GM19025 (cell line): ENCODE data around the gene ST7.
A peak's percentile ranks its signal among the peaks of the same experiment; 100 is the strongest.

Source experiments
- ATAC-seq: cut with Tn5 transposase; IDR thresholded peaks from one replicate; pipeline ENCODE4 v1.9.1; 2021; ENCODE audit warnings: mild to moderate bottlenecking, low read depth, moderate library complexity; ENCODE audit not compliant: unreplicated experiment

ST7 gene

GRCh38 chr7:117247809-117248208 is 294.5 kb downstream of the ST7 start:
- no peak for ATAC-seq

- no peak for ATAC-seq
Observed at GRCh38 chr7:117248829-117249228, 295.5 kb downstream of the ST7 start.

GRCh38 chr7:117249696-117250095 is 296.4 kb downstream of the ST7 start:
- ATAC-seq: no peak

GRCh38 chr7:117250245-117250644 is 296.9 kb downstream of the ST7 start:
- ATAC-seq: no peak

GRCh38 chr7:117250801-117251200 is 297.5 kb downstream of the ST7 start:
- no peak for ATAC-seq

- ATAC-seq: peak; percentile 50
Observed at GRCh38 chr7:117251687-117252086, 298.4 kb downstream of the ST7 start.

- no peak for ATAC-seq
Observed at GRCh38 chr7:117259615-117260014, 306.3 kb downstream of the ST7 start.

- ATAC-seq: no peak
Observed at GRCh38 chr7:117262546-117262945, 309.2 kb downstream of the ST7 start.

- ATAC-seq: no peak
Observed at GRCh38 chr7:117264716-117265115, 311.4 kb downstream of the ST7 start.

GRCh38 chr7:117269417-117269816 is 316.1 kb downstream of the ST7 start:
- no peak for ATAC-seq

- ATAC-seq: no peak
Observed at GRCh38 chr7:117269886-117270285, 316.6 kb downstream of the ST7 start.

- ATAC-seq: no peak
Observed at GRCh38 chr7:117270371-117270770, 317.1 kb downstream of the ST7 start.

GRCh38 chr7:117271566-117271965 is 318.3 kb downstream of the ST7 start:
- no peak for ATAC-seq

- ATAC-seq: no peak
Observed at GRCh38 chr7:117272017-117272759, 318.9 kb downstream of the ST7 start.

- no peak for ATAC-seq
Observed at GRCh38 chr7:117273325-117273724, 320.0 kb downstream of the ST7 start.

GRCh38 chr7:117273814-117274225 is 320.5 kb downstream of the ST7 start:
- no peak for ATAC-seq

- ATAC-seq: no peak
Observed at GRCh38 chr7:117274951-117275350, 321.6 kb downstream of the ST7 start.

- ATAC-seq: no peak
Observed at GRCh38 chr7:117277576-117277975, 324.3 kb downstream of the ST7 start.

- no peak for ATAC-seq
Observed at GRCh38 chr7:117278040-117278439, 324.7 kb downstream of the ST7 start.

GRCh38 chr7:117279203-117279602 is 325.9 kb downstream of the ST7 start:
- no peak for ATAC-seq
